Fibroblast of skin of abdomen (primary cell): Measurements from ENCODE around the gene PIK3CB.
"Not testable (repeated sequence)": the region's sequence is repeated elsewhere in the genome, so short reads cannot be mapped to it uniquely, and the experiment has no call there.

Experiments used
- DNase-seq: peaks from one replicate; pipeline ENCODE4 v3.0.0-alpha.2; 2013

The PIK3CB gene

GRCh38 chr3:138803006-138803653 is 31.6 kb downstream of the PIK3CB start:
- no peak for DNase-seq

GRCh38 chr3:138802223-138802622 is 32.5 kb downstream of the PIK3CB start:
- DNase-seq = not testable (repeated sequence)

DNA sequence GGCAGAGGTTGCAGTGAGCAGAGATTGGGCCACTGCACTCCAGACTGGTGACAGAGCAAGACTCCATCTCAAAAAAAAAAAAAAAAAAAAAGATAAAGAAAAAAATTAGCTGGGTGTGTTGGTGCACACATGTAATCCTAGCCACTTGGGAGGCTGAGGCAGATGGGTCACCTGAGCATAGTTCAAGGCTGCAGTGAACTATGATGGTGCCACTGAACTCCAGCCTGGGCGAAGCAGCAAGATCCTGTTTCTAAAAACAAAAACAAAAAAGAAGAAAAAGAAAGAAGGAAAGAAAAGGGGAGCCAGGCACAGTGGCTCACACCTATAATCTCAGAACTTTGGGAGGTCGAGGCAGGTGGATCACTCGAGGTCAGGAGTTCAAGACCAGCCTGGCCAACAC is 32.9 kb downstream of the PIK3CB start:
- DNase-seq = no peak

- DNase-seq = no peak
Observed at GRCh38 chr3:138800248-138800647, 34.5 kb downstream of the PIK3CB start.

DNA sequence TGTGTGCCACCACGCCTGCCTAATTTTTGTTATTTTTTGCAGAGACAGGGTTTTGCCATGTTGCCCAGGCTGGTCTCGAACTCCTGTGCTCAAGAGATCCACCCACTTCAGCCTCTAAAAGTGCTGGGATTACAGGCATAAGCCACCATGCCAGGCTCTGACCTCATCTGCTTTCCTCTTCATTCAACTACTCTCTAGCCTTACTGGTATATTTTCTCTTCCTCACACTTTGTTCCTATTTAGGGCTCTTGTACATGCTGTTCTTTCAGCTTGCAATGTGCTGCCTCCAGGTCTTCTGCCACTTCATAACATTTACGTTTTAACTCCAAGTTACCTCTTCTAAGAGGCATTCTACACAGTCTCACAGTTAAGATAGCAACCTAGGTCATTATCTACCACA is 34.9 kb downstream of the PIK3CB start:
- no peak for DNase-seq

DNA sequence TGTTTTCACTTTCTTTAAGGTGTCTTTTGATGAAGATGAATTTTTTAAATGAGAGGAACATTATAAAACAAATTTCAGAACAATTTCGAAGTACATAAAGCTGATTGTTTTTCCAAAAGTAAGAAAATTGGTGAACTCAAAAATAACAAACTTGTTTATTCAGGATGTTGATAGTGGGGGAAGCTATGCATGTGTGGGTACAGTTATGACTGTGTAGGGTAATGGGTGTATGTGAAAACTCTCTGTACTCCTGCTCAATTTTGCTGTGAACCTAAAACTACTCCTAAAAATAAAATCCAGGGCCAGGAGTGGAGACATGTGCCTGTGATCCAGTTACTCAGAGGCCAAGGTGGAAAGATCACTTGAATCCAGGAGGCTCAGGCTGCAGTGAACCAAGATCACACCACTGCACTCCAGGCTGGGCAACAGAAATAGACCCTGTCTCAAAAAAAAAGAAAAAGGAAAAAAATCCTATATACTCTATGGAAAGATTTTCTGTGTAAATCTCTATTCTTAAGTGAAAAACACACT is 37.2 kb downstream of the PIK3CB start:
- no peak for DNase-seq

- no peak for DNase-seq
Observed at GRCh38 chr3:138796761-138797160, 38.0 kb downstream of the PIK3CB start.

DNA sequence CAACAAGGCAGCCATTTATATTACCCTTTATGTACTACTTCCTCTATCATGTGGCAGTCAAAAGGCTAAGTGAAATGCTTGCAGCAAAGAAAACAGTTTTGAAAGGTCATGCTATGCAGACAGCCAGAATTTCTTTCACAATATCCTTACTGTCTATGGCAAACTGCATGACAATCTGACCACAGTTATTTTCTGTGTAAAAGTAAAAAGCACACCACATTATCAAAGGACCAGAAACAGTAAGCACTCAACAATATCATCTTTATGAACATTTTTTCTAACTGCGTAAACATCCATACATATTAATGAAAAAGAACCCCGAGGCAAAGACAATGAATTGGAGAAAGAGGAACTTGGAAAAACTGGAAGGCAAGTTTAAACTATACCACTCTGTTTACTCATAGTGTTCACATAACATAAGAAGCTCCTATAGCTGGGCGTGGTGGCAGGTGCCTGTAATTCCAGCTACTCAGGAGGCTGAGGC is 47.9 kb downstream of the PIK3CB start:
- peak; percentile 35 for DNase-seq

DNA sequence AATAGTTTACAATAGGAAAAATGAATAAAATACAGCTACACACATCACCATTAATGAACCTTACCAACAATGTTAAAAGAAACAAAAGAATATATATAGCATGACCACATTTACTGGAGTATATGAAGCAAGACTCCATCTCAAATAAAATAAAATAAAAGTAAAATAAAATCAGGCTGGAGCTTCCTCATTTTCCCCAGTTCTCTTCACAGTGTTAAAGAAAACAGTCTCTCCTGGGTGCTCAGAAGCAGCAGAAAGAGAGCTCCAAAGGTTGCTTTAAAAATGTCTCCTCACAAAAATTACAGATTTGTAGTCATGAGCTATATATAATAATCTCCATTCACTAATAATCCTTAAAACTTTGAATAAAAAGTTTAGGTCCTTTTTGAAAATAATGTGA is 48.8 kb downstream of the PIK3CB start:
- no peak for DNase-seq

GRCh38 chr3:138785362-138785857 is 49.3 kb downstream of the PIK3CB start:
- DNase-seq = not testable (repeated sequence)

DNA sequence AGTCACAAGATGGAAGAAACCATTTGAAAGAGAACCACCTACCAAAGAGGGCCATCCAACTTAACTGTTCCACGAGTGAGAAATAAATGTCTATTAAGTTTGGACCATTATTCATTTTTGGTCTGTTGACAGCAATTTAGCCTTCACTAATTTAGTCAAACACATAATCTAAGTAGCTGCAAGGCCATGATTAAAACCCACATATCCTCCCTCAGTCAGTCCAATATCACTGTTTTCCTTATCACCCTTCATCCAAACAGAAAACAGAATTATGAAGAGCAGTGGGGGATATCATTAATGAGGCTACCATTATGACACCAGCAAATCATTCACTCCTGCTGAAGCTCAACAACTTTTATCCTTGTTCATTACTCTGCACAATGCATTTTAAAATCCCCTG is 52.0 kb downstream of the PIK3CB start:
- no peak for DNase-seq

DNA sequence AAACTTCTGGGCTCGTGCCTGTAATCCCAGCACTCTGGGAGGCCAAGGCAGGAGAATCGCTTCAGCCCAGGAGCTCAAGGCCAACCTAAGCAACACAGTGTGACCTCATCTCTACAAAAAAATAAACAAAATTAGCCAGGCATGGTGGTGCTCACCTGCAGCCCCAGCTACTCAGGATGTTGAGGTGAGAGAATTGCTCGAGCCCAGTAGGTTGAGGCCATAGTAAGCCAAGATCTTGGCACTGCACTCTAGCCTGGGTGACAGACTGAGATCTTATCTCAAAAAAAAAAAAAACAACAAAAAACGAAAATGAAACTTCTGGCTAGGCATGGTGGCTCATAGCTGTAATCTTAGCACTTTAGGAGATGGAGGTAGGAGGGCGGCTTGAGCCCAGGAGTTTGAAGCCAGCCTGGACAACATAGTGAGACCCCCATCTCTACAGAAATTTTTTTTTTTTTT is 53.7 kb downstream of the PIK3CB start:
- no peak for DNase-seq

DNA sequence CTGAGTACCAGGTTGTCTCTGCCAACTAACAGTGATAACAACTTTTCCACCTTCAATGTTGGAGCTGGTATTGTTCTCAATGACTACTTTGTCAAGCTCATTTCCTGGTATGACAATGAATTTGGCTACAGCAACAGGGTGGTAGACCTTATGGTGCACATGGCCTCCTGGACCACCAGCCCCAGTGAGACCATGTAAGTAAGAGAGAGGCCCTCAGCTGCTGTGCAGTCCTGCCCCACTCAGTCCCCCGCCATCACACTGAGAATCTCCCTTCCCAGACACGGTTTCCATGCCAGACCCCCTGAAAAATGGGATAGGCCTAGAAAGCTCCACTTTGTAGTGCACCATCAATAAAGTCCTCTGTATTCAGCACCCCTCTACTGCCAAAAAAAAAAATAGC is 56.1 kb downstream of the PIK3CB start:
- no peak for DNase-seq

DNA sequence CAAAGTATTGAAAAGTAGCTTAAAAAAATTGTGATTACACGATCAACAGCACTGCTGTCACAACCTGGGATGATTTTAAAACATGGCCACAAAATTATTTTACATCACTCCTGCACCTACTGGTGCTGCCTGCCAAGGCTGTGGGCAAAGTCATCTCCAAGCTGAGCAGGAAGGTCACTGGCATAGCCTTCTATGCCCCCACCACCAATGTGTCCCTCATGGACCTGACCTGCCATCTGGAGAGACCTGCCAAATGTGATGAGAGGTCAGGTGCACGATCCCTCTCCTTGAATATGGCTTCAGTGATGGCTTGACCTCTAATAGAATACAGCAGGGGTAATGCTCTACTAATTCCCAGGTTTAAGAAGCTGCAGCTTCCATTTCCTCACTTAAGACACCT is 57.8 kb downstream of the PIK3CB start:
- no peak for DNase-seq

DNA sequence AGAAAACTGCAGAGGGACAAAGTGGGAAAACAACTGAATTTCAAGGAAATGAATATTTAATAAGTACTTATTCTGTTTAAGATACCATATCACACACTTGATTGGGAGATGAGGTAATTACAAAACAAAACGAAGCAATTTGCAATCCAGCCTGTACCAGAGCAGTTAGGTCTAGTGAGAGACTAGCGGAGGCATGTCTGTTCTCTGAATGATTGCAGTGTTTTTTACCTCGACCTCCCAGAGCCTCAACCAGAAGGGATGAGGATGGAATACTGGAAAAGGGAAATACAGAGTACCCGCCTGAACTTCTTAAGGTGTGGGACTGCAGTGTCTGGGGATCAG is 59.5 kb downstream of the PIK3CB start:
- DNase-seq = no peak

DNA sequence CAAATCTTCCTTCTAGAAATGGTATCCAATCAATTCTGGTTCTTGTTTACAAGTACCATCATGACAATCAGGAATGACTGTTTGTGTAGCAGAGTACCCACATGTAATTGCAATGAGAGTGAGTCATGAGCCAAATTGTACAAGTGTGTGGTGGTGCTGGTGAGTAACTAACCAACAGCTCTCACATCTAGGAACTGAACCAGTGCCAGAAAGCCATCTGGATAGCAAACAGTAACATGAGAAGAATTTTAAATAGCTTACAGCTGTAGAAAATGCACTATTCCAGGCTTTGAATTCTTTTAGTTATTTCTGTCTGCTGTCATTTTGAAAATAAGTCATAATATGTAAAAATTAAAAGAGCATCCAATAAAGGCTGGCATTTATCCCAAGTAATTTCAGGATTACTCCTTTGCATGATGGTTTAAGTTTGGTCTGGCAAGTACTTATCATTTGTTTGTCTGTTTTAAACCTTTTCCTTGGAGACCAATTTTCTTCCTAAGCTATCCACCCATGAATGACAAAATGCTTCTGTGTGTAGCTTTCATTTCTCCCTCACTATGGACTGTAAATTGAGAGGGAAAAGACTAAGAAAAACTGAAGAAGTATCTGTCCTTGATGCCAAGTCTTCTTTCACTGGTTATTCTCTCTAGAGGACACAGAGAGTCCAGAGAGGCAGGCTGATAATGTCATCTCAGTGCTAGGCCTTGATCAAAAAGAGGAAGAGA is 60.0 kb downstream of the PIK3CB start:
- peak; percentile 99 for DNase-seq

- DNase-seq = no peak
Observed at GRCh38 chr3:138771585-138771984, 63.1 kb downstream of the PIK3CB start.

GRCh38 chr3:138769616-138770015 is 65.1 kb downstream of the PIK3CB start:
- no peak for DNase-seq

- DNase-seq = no peak
Observed at GRCh38 chr3:138768946-138769345, 65.8 kb downstream of the PIK3CB start.

- DNase-seq = no peak
Observed at GRCh38 chr3:138768125-138768524, 66.6 kb downstream of the PIK3CB start.

- no peak for DNase-seq
Observed at GRCh38 chr3:138767498-138768104, 67.1 kb downstream of the PIK3CB start.

DNA sequence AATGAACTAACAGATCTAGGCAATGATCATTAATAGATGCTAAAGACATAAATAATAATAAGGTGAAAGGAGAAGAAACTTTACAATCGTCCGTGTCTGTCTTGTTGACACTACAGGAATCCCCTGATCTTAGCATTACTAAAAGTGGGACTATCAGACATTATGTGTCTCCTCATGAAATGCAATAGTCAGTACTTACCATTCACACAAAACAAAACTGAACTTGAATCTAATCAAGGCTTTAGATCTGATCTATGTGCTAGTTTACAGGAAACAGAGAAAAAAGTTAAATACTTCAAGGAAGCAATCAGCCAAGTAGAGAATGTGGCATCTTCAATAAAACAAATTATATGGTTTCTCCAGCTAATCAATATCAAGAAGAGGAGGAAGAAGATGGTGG is 73.7 kb downstream of the PIK3CB start:
- DNase-seq = no peak

GRCh38 chr3:138748190-138748589 is 86.5 kb downstream of the PIK3CB start:
- DNase-seq = no peak
